Measurements from ENCODE around the gene GLT8D2. TPM values are rescaled to one million over a fixed set of nuclear protein-coding genes. Genes with fewer than 3 reads are reported as not detected.
A peak's percentile ranks its signal among the peaks of the same experiment; 100 is the strongest.

The GLT8D2 gene
- total RNA-seq, 2 donors from 2014 or later = 0.23 to 0.36 TPM

GRCh38 chr12:103955811-103956508 lies 94.0 kb downstream of the GLT8D2 start:
- peak overlapping the region; percentile 97 for H3K27ac Mint-ChIP-seq
- H3K9me3 Mint-ChIP-seq = no peaks in the 10 kb centered on the region
- peaks cover 62% of the 10 kb centered on the region for H3K4me1 Mint-ChIP-seq (ENCODE audit: low read depth)
- H3K4me3 Mint-ChIP-seq = peak overlapping the region; percentile 90 to 99
- no peaks in the 10 kb centered on the region for H3K27me3 Mint-ChIP-seq (ENCODE audit: low read depth)
- ATAC-seq (replicated peaks in 1 of 2) (no peak), DNase-seq (no peak)
- H3K36me3 Mint-ChIP-seq (ENCODE audit: insufficient read depth in 2 of 2) = peaks cover 12 to 18% of the 10 kb centered on the region in 2 donors

- peak overlapping the region; percentile 91 for H3K27ac Mint-ChIP-seq
- no peaks in the 10 kb centered on the region for H3K9me3 Mint-ChIP-seq
These were observed 97.5 kb downstream of the GLT8D2 start for GRCh38 chr12:103952497-103952896.

GRCh38 chr12:103948746-103949406 lies 101.1 kb downstream of the GLT8D2 start:
- peak overlapping the region in 1 of 2 donors; percentile 53 for H3K4me3 Mint-ChIP-seq

More at GRCh38 chr12:103952497-103952896, 97.5 kb downstream of the GLT8D2 start:
- H3K27me3 Mint-ChIP-seq (ENCODE audit: low read depth) = no peaks in the 10 kb centered on the region
- DNase-seq (peak in 1 of 2 donors; percentile 29), ATAC-seq (replicated peaks in 1 of 2) (peak; percentile 57 to 71)
- H3K4me3 Mint-ChIP-seq = peak overlapping the region; percentile 71 to 77
- H3K4me1 Mint-ChIP-seq (ENCODE audit: low read depth) = peaks cover 75% of the 10 kb centered on the region
- H3K36me3 Mint-ChIP-seq (ENCODE audit: insufficient read depth in 2 of 2) = peaks cover 12 to 32% of the 10 kb centered on the region in 2 donors

GRCh38 chr12:103947871-103948555 lies 102.0 kb downstream of the GLT8D2 start:
- H3K27ac Mint-ChIP-seq = peak overlapping the region; percentile 82
- no peak for ATAC-seq (replicated peaks in 1 of 2)
- H3K27me3 Mint-ChIP-seq (ENCODE audit: low read depth) = no peaks in the 10 kb centered on the region
- H3K9me3 Mint-ChIP-seq = no peaks in the 10 kb centered on the region
- DNase-seq = no peak
- H3K4me1 Mint-ChIP-seq (ENCODE audit: low read depth) = peaks cover 77% of the 10 kb centered on the region
- peak overlapping the region; percentile 53 to 55 for H3K4me3 Mint-ChIP-seq
- H3K36me3 Mint-ChIP-seq (ENCODE audit: insufficient read depth in 2 of 2) = peaks cover 10 to 49% of the 10 kb centered on the region in 2 donors

More at GRCh38 chr12:103948746-103949406, 101.1 kb downstream of the GLT8D2 start:
- Mint-ChIP-seq H3K4me1 (ENCODE audit: low read depth) (peaks cover 80% of the 10 kb centered on the region), H3K27ac (peak overlapping the region; percentile 82), H3K36me3 (ENCODE audit: insufficient read depth in 2 of 2) (peaks cover 10 to 49% of the 10 kb centered on the region in 2 donors), H3K9me3 (no peaks in the 10 kb centered on the region), H3K27me3 (ENCODE audit: low read depth) (no peaks in the 10 kb centered on the region)
- no peak for DNase-seq
- peak in 1 of 2 donors; percentile 16 for ATAC-seq (replicated peaks in 1 of 2)

- Mint-ChIP-seq H3K27ac (peak overlapping the region; percentile 79), H3K27me3 (ENCODE audit: low read depth) (no peaks in the 10 kb centered on the region), H3K9me3 (no peaks in the 10 kb centered on the region), H3K4me3 (no peak overlapping the region), H3K4me1 (ENCODE audit: low read depth) (peaks cover 64% of the 10 kb centered on the region), H3K36me3 (ENCODE audit: insufficient read depth in 2 of 2) (peaks cover 12 to 67% of the 10 kb centered on the region in 2 donors)
- DNase-seq (no peak), ATAC-seq (replicated peaks in 1 of 2) (peak; percentile 53 to 59)
These were observed 105.0 kb downstream of the GLT8D2 start for GRCh38 chr12:103944964-103945363.

Other genes starting within 250 kb of the GLT8D2 start
- gene NT5DC3, start 209.0 kb downstream of the GLT8D2 start, total RNA-seq = 1 to 10 TPM; 5.6 to 8.0 TPM
- 100 to 1,000 TPM; 416 to 532 TPM for gene HSP90B1, start 119.8 kb downstream of the GLT8D2 start, total RNA-seq
- gene TDG, start 84.3 kb downstream of the GLT8D2 start, total RNA-seq = 10 to 100 TPM; 24.9 to 28.8 TPM
- 10 to 100 TPM; 11.0 TPM for gene HCFC2, start 14.3 kb upstream of the GLT8D2 start, total RNA-seq
- 10 to 100 TPM; 30.2 to 30.8 TPM for gene NFYB, start 88.0 kb upstream of the GLT8D2 start, total RNA-seq
- gene TXNRD1, start 165.6 kb upstream of the GLT8D2 start, total RNA-seq = 10 to 100 TPM; 83.8 to 89.4 TPM

Data from activated T-cell treated with anti-CD3 and anti-CD28 coated beads, Interleukin-2, amount 50 U/mL, for 72 hours (primary cell).